HCT116 (cell line): ENCODE measurements around the gene PDGFD. TPM values are rescaled to one million over a fixed set of nuclear protein-coding genes. Genes with fewer than 3 reads are reported as not detected.

Experiments
- ATAC-seq: fragments of 200-7000 bp; cut with Tn5 transposase; 2 replicates; pipeline ENCODE4 v1.9.1; 2020; ENCODE audit warnings: mild to moderate bottlenecking, moderate library complexity
- BruUV-seq: library from RNA; stranded (reverse); fragments of 400-500 nt; replicated peaks from 2 replicates; lab custom pipeline; 2021; lab: Mats Ljungman, UMichigan
- CTCF ChIA-PET: fragments of 300-600 bp; sonication (Branson Sonifier 250); formaldehyde crosslinking; loops from one replicate; lab custom pipeline; 2021; ENCODE audit warnings: antibody characterized with exemption; lab: Charles Lee
- POLR2A ChIA-PET: fragments of 300-600, 350-600 bp; sonication (Branson Sonifier 250); formaldehyde crosslinking; loops from one replicate; lab custom pipeline; 2021; ENCODE audit warnings: antibody characterized with exemption; lab: Charles Lee
- RAD21 ChIA-PET, 2 experiments: fragments of 300-600 bp; sonication (Branson Sonifier 250); formaldehyde crosslinking; loops; one replicate each; lab custom pipeline; 2023; ENCODE audit warnings: low total read pairs in 2 of 2; ENCODE audit not compliant: uncharacterized antibody in 2 of 2, unreplicated experiment in 2 of 2, low non-redundant PET in 1 of 2; lab: Charles Lee
- DNase-seq: peaks from one replicate; pipeline ENCODE4 v3.0.0-alpha.2; 2010; ENCODE audit warnings: low read depth, low spot score
- H2AFZ ChIP-seq: fragments of 200-600 bp; shearing (Covaris generic), sonication (generic); 2 replicates; pipeline ENCODE4 v1.6.1; 2017; ENCODE audit warnings: low read depth, mixed run types, mixed read lengths, antibody characterized with exemption, low read length; ENCODE audit not compliant: poor library complexity, severe bottlenecking
- H3K27ac ChIP-seq: 2 replicates; pipeline ENCODE4 v1.5.1; 2012; ENCODE audit warnings: low read depth, low read length
- H3K27me3 ChIP-seq: fragments of 200-600 bp; sonication (generic); 2 replicates; pipeline ENCODE4 v1.6.1; 2016; ENCODE audit warnings: mixed run types, low read length, mixed read lengths; ENCODE audit not compliant: insufficient read depth
- H3K36me3 ChIP-seq, 2 experiments: fragments of 200-500 bp in 1 of 2; fragments of 200-600 bp in 1 of 2; sonication (Bioruptor generic) in 1 of 2; sonication (generic) in 1 of 2; 2 replicates each; pipeline versions ENCODE4 v1.5.1 to v1.6.1; 2014 to 2016; ENCODE audit warnings: low read length in 2 of 2, inconsistent platforms in 1 of 2, mixed read lengths in 1 of 2, mixed run types in 1 of 2; ENCODE audit not compliant: insufficient read depth in 2 of 2, control insufficient read depth in 1 of 2
- H3K4me1 ChIP-seq, 2 experiments: fragments of 200-600 bp in 1 of 2; sonication (generic) in 1 of 2; 2 replicates each; pipeline versions ENCODE4 v1.5.1 to v1.6.1; 2012 to 2017; ENCODE audit warnings: low read length in 2 of 2, inconsistent platforms in 1 of 2, mild to moderate bottlenecking in 1 of 2, mixed read lengths in 1 of 2, mixed run types in 1 of 2, moderate library complexity in 1 of 2; ENCODE audit not compliant: insufficient read depth in 2 of 2, control insufficient read depth in 1 of 2
- H3K4me2 ChIP-seq: fragments of 200-600 bp; sonication (generic); 2 replicates; pipeline ENCODE4 v1.6.1; 2017; ENCODE audit warnings: mixed run types, low read length, mixed read lengths
- H3K4me3 ChIP-seq, 2 experiments: fragments of 200-600 bp in 1 of 2; sonication (generic) in 1 of 2; replicated peaks in 1 of 2; 2 replicates each; pipeline ENCODE4 v1.5.1; 2011 to 2016; ENCODE audit warnings: low read length in 2 of 2, control low read depth in 1 of 2, low read depth in 1 of 2, mild to moderate bottlenecking in 1 of 2, mixed read lengths in 1 of 2, mixed run types in 1 of 2
- H3K79me2 ChIP-seq: fragments of 200-600 bp; sonication (generic); 2 replicates; pipeline ENCODE4 v1.6.1; 2017; ENCODE audit warnings: mild to moderate bottlenecking, mixed run types, low read length, moderate library complexity, mixed read lengths; ENCODE audit not compliant: insufficient read depth
- H3K9ac ChIP-seq: fragments of 200-600 bp; sonication (generic); 2 replicates; pipeline ENCODE4 v1.6.1; 2016; ENCODE audit warnings: low read length, mixed read lengths
- H3K9me2 ChIP-seq: fragments of 200-600 bp; sonication (generic), shearing (Covaris generic); 2 replicates; pipeline ENCODE4 v1.6.1; 2017; ENCODE audit warnings: mixed run types, mild to moderate bottlenecking, moderate library complexity; ENCODE audit not compliant: insufficient read depth
- H3K9me3 ChIP-seq, 2 experiments: fragments of 200-500 bp in 1 of 2; fragments of 200-600 bp in 1 of 2; sonication (Bioruptor generic) in 1 of 2; sonication (generic) in 1 of 2; 2 replicates each; pipeline ENCODE4 v1.6.1; 2014 to 2017; ENCODE audit warnings: low read length in 2 of 2, mixed read lengths in 2 of 2, inconsistent platforms in 1 of 2, low read depth in 1 of 2, mild to moderate bottlenecking in 1 of 2, mixed run types in 1 of 2, moderate library complexity in 1 of 2; ENCODE audit not compliant: control insufficient read depth in 1 of 2, insufficient read depth in 1 of 2
- H4K20me1 ChIP-seq: fragments of 200-600 bp; sonication (generic), shearing (Covaris generic); 2 replicates; pipeline ENCODE4 v1.6.1; 2017; ENCODE audit warnings: mixed run types, mild to moderate bottlenecking, moderate library complexity; ENCODE audit not compliant: insufficient read depth
- ATF3 ChIP-seq: IDR thresholded peaks from 2 replicates; pipeline ENCODE4 v1.6.1; 2012
- CBX3 ChIP-seq: IDR thresholded peaks from 2 replicates; pipeline ENCODE4 v1.6.1; 2012; ENCODE audit warnings: low read depth
- CTCF ChIP-seq, 3 experiments: fragments of 200-600 bp in 1 of 3; sonication (generic) in 1 of 3; IDR thresholded peaks in 2 of 3; conservative IDR thresholded peaks in 1 of 3; 2 replicates each; pipeline ENCODE4 v1.5.1; 2012 to 2017; ENCODE audit warnings: low read depth in 2 of 3, low read length in 2 of 3, antibody characterized with exemption in 1 of 3, borderline replicate concordance in 1 of 3, control low read depth in 1 of 3, mild to moderate bottlenecking in 1 of 3, mixed read lengths in 1 of 3, mixed run types in 1 of 3, moderate library complexity in 1 of 3; ENCODE audit not compliant: insufficient read depth in 1 of 3
- EGR1 ChIP-seq: IDR thresholded peaks from 2 replicates; pipeline ENCODE4 v1.6.1; 2012; ENCODE audit warnings: low read depth
- EZH2 ChIP-seq: fragments of 200-600 bp; sonication (generic); IDR thresholded peaks from 2 replicates; pipeline ENCODE4 v1.6.1; 2017; ENCODE audit warnings: antibody characterized with exemption, mixed run types
- FOSL1 ChIP-seq: IDR thresholded peaks from 2 replicates; pipeline ENCODE4 v1.6.1; 2012; ENCODE audit warnings: low read depth
- JUND ChIP-seq: IDR thresholded peaks from 2 replicates; pipeline ENCODE4 v1.6.1; 2012
- MAX ChIP-seq: IDR thresholded peaks from 2 replicates; pipeline ENCODE4 v1.6.1; 2012
- POLR2A ChIP-seq: IDR thresholded peaks from 2 replicates; pipeline ENCODE4 v1.7.0; 2011; ENCODE audit warnings: borderline replicate concordance; ENCODE audit not compliant: insufficient read depth, insufficient read length; ENCODE audit errors: extremely low read depth
- POLR2AphosphoS5 ChIP-seq: IDR thresholded peaks from 2 replicates; pipeline ENCODE4 v1.6.1; 2011; ENCODE audit warnings: mild to moderate bottlenecking, low read depth, low read length, moderate library complexity
- SIN3A ChIP-seq: IDR thresholded peaks from 2 replicates; pipeline ENCODE4 v1.6.1; 2012; ENCODE audit warnings: low read depth
- SP1 ChIP-seq: IDR thresholded peaks from 2 replicates; pipeline ENCODE4 v1.6.1; 2012; ENCODE audit warnings: low read depth
- SRF ChIP-seq: IDR thresholded peaks from 2 replicates; pipeline ENCODE4 v1.6.1; 2012; ENCODE audit warnings: low read depth
- TCF7L2 ChIP-seq: IDR thresholded peaks from 2 replicates; pipeline ENCODE4 v1.7.0; 2011; ENCODE audit warnings: borderline replicate concordance, inconsistent platforms; ENCODE audit not compliant: insufficient read depth, insufficient read length; ENCODE audit errors: extremely low read depth
- ZNF274 ChIP-seq: fragments of 200-500 bp; sonication (Bioruptor generic); IDR thresholded peaks from 2 replicates; pipeline ENCODE4 v1.6.1; 2014; ENCODE audit warnings: mild to moderate bottlenecking, low read depth, low read length, inconsistent platforms
- intact Hi-C: fragments of 100-400 bp; cut with micrococcal nuclease; formaldehyde crosslinking; loops from 2 replicates; pipeline ENCODE4 v1.10.0; 2022
- total RNA-seq: library from RNA; stranded (reverse); gene quantifications from one replicate; pipeline ENCODE4 v1.2.1, GENCODE V29; 2021; ENCODE audit not compliant: unreplicated experiment
- TF ChIP-seq, protein P1 (sequence below): IDR thresholded peaks from 2 replicates; pipeline ENCODE4 v1.6.1; 2011; ENCODE audit warnings: mild to moderate bottlenecking, low read length, moderate library complexity; ENCODE audit not compliant: insufficient replicate concordance; ENCODE audit errors: extremely low read depth

PDGFD gene
- total RNA-seq, 1 experiment from 2014 or later = 0.34 TPM

DNA sequence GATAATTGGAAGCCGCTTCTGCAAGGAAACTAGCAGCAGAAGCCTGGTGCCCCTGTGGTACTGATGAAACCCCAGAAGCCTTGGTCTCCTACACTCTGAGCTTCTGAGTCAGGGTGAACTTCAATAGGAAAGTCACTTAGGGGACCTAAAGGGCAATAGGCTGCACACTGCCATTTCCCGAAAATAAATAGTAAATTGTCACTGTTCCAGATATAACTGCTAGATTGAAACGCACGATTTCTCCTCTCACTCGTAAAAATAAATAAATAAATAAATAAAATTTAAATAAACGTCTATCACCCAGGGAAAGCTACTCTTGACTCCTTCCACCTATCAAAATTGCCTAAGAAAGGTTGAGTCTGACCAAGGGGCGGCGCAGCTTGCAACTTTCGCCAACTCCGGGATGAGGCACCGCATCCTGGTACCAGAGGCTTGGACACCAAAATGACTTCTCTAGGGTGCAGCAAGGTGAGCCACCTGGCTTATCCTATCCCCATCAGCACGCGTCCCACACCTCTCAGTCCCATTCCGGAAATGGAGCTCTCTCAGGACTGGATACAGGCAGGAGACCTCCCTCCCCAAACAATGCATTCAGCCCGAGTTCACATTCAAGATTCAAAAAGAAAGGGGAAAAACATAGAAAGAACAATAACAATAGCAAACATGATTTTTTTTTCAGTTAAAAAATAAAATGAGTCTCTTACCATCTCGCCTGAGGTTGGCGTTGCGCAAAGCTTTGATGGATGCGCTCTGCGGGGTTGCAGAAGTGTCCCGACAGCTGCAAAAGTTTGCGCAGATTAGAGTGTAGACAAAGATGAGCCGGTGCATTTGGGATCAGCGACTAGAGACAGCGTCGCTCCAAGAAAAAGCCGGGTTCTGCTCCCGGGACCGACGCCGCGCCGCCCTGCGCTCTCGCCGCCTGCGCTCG is 583 bp downstream of the PDGFD start:
- no peaks in the 10 kb centered on the region for H3K4me1 ChIP-seq
- H3K4me3 ChIP-seq = no peak overlapping the region
- RAD21 ChIA-PET = no interaction called here
- H4K20me1 ChIP-seq = no peaks in the 10 kb centered on the region
- ATAC-seq (no peak), DNase-seq (no peak)
- no peaks in the 10 kb centered on the region; the same call in 1 of the 2 replicates for H3K9me2 ChIP-seq
- H3K9ac ChIP-seq = no peak overlapping the region
- BruUV-seq = no TSS peak
- no peak overlapping the region for H3K27ac ChIP-seq
- intact Hi-C loops = no loop called here
- H3K9me3 ChIP-seq = no peaks in the 10 kb centered on the region
- no peak overlapping the region for H3K4me2 ChIP-seq
- TF ChIP-seq POLR2A = no peak
- TF ChIP-seq CBX3 = no peak
- TF ChIP-seq ATF3 = no peak
- TF ChIP-seq ZNF274 = no peak
- TF ChIP-seq TCF7L2 = no peak
- no peak for TF ChIP-seq POLR2AphosphoS5
- no peak for TF ChIP-seq JUND
- no peak for TF ChIP-seq CTCF (IDR thresholded peaks at IDR 0.05 in 2 of 3, conservative IDR thresholded peaks at IDR 0.05 in 1 of 3; ENCODE audit: borderline replicate concordance in 1 of 3, insufficient read depth in 1 of 3, low read depth in 2 of 3, low read length in 2 of 3)
- TF ChIP-seq EGR1 = no peak
- no peak for TF ChIP-seq MAX
- TF ChIP-seq SRF = no peak
- TF ChIP-seq EZH2 = no peak
- TF ChIP-seq, protein P1, sequence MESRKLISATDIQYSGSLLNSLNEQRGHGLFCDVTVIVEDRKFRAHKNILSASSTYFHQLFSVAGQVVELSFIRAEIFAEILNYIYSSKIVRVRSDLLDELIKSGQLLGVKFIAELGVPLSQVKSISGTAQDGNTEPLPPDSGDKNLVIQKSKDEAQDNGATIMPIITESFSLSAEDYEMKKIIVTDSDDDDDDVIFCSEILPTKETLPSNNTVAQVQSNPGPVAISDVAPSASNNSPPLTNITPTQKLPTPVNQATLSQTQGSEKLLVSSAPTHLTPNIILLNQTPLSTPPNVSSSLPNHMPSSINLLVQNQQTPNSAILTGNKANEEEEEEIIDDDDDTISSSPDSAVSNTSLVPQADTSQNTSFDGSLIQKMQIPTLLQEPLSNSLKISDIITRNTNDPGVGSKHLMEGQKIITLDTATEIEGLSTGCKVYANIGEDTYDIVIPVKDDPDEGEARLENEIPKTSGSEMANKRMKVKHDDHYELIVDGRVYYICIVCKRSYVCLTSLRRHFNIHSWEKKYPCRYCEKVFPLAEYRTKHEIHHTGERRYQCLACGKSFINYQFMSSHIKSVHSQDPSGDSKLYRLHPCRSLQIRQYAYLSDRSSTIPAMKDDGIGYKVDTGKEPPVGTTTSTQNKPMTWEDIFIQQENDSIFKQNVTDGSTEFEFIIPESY = no peak
- TF ChIP-seq FOSL1 = no peak
- TF ChIP-seq SP1 = no peak
- no peak for TF ChIP-seq SIN3A
- no peak overlapping the region for H2AFZ ChIP-seq
- no peaks in the 10 kb centered on the region for H3K36me3 ChIP-seq
- CTCF ChIA-PET = no interaction called here
- POLR2A ChIA-PET = no interaction called here
- no peaks in the 10 kb centered on the region for H3K27me3 ChIP-seq
- no peaks in the 10 kb centered on the region for H3K79me2 ChIP-seq
